GM21381 (cell line): ENCODE results near the gene RFT1.

Source experiments
- ATAC-seq: cut with Tn5 transposase; IDR thresholded peaks from one replicate; pipeline ENCODE4 v1.9.1; 2021; ENCODE audit warnings: mild to moderate bottlenecking, moderate library complexity; ENCODE audit not compliant: unreplicated experiment

RFT1 gene

GRCh38 chr3:53038679-53039375 is 91.4 kb downstream of the RFT1 start:
- no peak for ATAC-seq
